NCI-H2029 (cell line): Measurements from ENCODE around the gene HOXD12.
A peak's percentile ranks its signal among the peaks of the same experiment; 100 is the strongest.

Source experiments
- DNase-seq: peaks from one replicate; lab custom pipeline; 2025; lab: John Stamatoyannopoulos, UW

Gene HOXD12

GRCh38 chr2:176105078-176105729, 5.6 kb downstream of the HOXD12 start:
- DNase-seq, result no peak

GRCh38 chr2:176105730-176106580, 6.4 kb downstream of the HOXD12 start:
- no peak for DNase-seq

DNA sequence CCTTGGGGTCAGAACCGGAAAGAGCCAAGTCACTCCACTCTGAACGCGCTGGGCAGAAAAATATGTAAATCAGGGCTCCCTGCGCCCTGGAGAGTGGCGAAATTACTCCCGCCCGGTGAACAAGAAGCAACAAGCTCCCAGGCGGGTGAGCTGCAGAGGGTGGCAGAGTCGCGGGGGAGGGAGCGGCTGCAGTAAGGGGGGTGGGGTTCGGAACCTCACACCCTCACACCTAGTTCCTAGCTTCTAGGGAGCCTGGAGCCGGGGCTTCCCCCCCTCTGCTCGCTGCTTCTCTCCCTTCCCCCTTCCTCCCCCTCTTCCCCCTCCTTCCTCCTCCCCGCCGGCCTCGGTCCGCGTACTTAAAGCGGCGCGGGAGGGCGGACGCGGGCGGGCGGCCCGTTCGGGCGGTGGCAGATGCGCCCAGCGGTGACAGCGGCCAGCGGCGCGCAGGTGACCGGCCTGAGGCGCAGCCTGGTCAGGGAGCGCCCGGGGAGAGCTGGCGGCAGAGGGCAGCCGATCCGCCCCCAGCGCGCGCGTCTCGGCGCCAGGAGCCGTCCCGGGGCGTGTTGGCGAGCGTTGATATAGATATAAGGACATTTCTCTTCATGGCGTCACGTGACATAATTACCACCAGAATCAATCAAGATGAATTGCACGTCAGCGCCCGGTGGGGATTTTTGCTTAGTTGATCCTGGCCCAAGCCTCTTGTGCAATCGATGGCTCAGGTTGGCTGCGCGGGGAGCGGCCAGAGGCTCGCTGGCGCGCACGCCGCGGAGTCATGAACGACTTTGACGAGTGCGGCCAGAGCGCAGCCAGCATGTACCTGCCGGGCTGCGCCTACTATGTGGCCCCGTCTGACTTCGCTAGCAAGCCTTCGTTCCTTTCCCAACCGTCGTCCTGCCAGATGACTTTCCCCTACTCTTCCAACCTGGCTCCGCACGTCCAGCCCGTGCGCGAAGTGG, 7.3 kb downstream of the HOXD12 start, which contains the start of gene HOXD11:
TSS of gene HOXD11 (plus strand) at position 700 of the 959 bp plus-strand sequence. CDS start at position 776, 76 bp downstream.
- DNase-seq, result peak; percentile 75

DNA sequence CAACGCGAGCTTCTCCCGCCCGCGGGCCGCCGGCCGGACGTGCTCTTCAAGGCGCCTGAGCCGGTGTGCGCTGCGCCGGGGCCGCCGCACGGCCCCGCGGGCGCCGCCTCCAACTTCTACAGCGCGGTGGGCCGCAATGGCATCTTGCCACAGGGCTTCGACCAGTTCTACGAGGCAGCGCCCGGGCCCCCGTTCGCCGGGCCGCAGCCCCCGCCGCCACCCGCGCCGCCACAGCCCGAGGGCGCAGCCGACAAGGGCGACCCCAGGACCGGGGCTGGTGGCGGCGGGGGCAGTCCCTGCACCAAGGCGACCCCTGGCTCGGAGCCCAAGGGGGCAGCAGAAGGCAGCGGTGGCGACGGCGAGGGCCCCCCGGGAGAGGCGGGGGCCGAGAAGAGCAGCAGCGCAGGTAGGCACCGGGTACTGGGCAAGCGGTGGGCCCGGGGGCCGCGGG, 8.2 kb downstream of the HOXD12 start:
- DNase-seq, result peak; percentile 18

DNA sequence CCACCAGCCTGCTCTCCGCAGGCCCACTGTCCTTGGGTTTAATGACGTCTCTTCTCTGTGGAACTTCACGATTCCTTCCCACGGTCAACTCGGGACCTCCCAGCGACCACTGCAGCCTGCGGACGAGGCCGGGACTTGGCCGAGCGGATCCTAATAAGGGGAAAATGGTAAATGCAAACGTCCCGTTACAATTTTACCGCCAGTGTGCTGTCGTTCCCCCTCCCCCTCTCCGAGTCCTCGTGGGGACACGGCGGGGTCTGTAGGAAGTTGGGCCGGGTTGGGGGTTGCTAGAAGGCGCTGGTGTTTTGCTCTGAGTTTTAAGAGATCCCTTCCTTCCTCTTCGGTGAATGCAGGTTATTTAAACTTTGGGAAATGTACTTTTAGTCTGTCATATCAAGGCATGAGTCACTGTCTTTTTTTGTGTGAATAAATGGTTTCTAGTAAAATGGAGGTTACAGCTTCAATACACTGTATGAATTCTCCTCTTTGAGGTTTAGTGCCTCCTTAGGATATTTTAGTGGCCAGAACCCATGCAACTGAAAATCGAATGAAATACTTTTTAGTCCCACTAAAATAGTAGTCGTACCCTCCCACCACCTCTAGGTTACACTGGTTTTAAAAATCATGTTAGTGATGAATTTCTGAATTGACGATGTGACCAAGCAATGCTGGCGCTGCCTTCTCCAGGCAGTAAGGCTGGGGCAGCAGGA, 9.8 kb downstream of the HOXD12 start:
- no peak for DNase-seq

DNA sequence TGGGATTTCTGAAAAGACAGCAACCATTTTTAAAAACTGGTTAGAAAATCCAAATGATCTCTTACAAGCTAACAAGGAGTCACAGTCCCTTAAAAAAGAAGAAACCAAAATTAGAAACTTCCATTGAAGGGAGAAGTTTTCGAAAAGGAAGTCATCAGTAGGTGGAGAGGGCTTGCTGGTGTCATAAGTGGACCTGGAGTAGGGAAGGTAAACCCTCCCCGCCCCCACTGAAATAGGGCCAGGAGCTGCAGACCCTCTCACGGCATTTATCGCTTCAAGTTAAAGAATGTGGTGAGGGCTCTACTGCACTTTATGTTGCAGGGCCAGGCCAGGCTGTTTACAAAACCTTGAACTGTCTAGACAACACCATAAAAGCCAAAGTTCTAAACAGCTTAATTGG, 10.4 kb downstream of the HOXD12 start:
- no peak for DNase-seq

GRCh38 chr2:176110415-176111308, 11.1 kb downstream of the HOXD12 start:
- DNase-seq, result no peak

DNA sequence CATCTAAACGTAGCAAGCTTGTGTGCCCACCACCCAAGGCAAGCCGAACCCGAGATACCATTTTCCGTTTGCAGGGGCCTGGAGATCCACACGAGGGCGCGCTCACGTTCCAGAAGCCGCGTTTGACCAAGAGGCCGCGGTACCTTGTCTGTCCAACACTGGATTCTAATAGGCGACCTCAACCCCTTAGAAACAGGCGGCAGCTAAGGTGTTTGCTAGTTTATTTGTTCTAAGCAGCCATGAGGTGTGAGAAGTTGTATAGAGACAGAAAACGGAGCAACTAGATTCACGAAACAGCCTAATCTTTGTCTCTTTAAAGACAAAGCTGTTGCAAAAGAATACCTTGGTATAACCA, 11.7 kb downstream of the HOXD12 start:
- DNase-seq, result peak; percentile 58

GRCh38 chr2:176111846-176112374, 12.3 kb downstream of the HOXD12 start:
- DNase-seq, result no peak

GRCh38 chr2:176112375-176113302, 13.0 kb downstream of the HOXD12 start:
- DNase-seq, result no peak

- peak; percentile 82 for DNase-seq
Observed at GRCh38 chr2:176114120-176114929, 14.7 kb downstream of the HOXD12 start.

DNA sequence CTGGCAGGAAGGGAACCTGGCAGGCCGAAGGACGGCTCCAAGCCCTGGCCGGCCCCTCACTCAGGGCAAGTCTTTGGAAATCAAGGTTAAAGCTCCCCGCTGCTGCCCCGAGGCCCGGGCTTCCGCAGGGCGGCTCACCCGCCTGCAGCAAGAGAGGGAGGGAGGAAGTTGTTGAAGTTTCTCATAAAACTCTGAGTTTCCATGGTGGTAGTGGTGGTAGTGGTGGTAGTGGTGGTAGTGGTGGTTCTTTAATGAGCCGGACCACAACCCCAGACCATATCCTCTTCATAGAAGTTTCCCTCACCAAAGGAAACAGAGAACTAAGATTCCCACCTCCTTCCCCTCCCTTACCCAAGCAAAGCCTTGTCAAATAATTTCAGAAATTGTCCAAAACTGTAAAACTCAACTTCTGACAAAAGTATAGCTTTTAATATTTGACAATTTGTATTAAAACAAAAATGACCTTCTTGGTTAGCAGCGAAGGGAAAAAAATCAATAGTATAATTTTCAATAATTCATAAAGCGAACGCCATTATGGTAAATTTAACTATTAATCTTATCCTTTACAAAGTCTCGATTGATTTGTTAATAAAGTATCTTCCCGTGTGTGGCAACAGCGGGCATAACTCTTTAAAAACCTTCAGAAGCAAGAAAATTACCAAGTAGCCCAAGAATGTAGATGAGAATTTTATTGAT, 15.5 kb downstream of the HOXD12 start:
- DNase-seq, result no peak

DNA sequence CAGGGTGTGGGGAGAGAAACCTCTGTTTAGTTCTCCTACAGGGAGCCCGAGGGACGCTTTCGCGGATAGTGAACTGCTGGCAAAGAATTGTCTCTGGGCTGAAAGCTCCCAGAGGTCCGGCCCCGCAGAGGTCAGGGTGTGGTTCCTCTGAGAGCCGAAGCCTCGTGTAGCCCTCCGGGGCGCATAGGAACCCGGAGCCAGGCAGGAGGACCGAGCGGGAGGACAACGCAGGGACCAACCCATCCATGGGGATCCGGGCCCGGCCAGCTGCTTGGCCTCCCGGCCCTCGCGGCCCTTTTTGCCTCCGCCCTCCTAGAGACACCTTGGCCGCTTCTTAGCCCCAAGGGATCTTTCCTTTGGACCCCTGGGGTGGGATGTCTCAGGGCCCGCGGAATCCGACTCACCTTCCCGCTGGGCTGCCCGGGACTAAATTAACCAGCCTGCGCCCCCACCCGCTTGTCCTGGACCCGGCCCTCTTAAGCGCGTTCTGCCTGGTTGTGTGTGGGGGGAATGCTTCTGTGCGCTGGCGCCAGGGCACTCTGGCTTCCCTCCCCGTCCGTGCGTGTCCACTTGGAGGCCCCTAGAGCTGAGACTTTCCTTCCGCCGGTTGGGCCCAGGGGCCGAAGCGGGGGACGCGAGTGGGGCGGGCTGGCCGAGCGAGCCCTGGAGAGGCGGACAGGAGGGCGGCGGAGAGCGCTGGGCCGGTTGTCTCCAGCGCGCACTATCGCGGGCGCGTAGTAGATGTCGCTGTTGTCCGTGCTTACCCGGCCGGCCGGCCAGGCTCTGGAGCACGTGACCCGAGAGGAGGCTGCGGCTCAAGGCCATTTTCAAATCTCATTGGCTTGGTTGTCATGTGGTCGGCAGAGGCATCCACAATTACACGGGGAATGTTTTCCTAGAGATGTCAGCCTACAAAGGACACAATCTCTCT, 16.6 kb downstream of the HOXD12 start, which contains the start of gene HOXD10:
TSS of gene HOXD10 (plus strand) at position 896 of the 931 bp plus-strand sequence. CDS start 56 bp downstream, outside the sequence.
- no peak for DNase-seq

DNA sequence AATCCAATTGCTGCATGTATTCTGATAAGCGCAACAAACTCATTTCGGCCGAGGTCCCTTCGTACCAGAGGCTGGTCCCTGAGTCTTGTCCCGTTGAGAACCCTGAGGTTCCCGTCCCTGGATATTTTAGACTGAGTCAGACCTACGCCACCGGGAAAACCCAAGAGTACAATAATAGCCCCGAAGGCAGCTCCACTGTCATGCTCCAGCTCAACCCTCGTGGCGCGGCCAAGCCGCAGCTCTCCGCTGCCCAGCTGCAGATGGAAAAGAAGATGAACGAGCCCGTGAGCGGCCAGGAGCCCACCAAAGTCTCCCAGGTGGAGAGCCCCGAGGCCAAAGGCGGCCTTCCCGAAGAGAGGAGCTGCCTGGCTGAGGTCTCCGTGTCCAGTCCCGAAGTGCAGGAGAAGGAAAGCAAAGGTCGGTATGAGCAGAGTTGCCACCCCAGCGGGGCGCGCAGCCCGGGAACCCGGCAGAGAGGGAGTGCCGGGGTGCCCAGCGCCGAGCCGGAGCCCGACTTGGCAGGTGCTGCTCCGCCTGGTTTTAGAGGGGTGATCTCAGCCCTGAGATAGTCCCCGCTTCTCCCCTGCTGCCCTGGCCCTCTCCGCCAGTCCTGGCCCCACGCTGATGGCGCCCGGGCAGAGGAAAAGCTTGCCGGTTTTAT, 17.7 kb downstream of the HOXD12 start:
- no peak for DNase-seq

DNA sequence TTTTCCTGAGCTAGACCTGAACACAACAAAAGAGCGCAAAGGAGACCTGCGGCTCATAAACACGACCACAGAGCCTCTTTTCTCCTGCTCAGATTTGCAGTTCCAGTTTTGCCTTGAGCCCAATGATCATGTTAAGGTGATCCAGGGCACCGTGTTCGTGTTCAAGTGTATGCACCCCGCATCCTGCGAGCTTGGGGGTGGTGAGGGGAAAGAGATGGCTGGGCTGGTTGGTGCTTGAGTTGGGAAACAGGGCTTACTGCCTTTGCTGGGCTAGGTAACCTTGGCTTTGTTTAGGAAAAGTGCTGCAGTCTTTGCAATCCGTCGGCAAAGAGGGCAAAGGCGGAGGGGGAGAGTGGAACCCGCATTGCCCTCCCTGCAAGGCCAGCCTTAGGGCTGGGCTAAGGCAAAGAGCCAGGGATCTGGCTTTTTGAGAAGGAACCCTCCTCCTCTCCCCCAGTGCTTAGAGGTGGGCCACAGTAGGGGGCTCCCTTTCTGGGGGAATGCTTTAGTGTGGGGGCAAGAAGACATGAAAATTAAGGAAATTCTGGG, 18.3 kb downstream of the HOXD12 start:
- DNase-seq, result no peak
